GM18505 (cell line): ENCODE data around the gene BSCL2.

Experiments
- ATAC-seq: cut with Tn5 transposase; IDR thresholded peaks from one replicate; pipeline ENCODE4 v1.9.1; 2021; ENCODE audit not compliant: unreplicated experiment
- POLR2A ChIP-seq: IDR thresholded peaks from 4 replicates; pipeline ENCODE4 v1.6.1; 2011; ENCODE audit warnings: borderline replicate concordance; ENCODE audit not compliant: insufficient read depth, insufficient read length; ENCODE audit errors: extremely low read depth

The BSCL2 gene

DNA sequence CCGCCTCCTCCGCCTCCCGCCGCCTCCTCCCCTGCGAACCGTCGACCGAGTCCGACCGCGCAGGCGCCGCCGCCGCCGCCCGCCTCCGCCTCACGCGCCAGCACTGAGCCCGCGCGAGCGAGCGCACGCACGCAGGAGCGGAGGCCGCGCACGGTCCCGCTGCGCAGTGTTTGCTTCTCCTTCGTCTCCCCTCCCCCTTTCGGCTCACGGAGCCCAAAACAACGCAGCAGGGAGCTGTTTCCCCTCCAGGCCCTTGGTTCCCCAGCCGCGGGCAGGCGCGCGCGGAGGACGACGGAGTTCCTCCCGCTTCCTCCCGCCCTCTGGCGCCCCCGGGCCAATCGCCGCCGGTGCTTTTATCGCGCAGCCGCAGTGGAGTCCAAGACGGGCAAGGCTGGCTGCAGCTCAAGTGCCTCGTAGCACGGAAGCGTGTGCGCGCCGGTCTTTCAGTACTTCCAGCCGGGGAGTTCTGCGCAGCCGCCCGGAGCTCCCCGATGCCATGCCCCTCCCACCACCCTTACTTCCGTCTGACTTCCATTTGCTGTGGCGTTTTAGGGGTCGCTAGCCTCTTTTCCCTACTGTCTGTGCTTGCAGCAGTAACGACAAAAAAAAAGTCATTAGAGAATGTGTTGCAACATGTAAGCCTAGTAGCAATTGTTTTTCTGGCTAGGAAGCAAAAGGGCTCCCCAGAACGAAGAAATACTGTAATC, 20.1 kb upstream of the BSCL2 start, which contains the start of gene HNRNPUL2:
TSS of gene HNRNPUL2 (minus strand) at position 293 of the 707 bp plus-strand sequence. CDS start 301 bp downstream, outside the sequence.
- TF ChIP-seq POLR2A = peak; percentile 98
- peak; percentile 61 for ATAC-seq

GRCh38 chr11:62726915-62727164, 19.6 kb upstream of the BSCL2 start:
- TF ChIP-seq POLR2A = no peak
- no peak for ATAC-seq

- TF ChIP-seq POLR2A = no peak
- peak; percentile 1 for ATAC-seq
These were observed 19.1 kb upstream of the BSCL2 start for GRCh38 chr11:62726156-62726914.

GRCh38 chr11:62725646-62726045, 18.4 kb upstream of the BSCL2 start:
- no peak for TF ChIP-seq POLR2A
- ATAC-seq = no peak

DNA sequence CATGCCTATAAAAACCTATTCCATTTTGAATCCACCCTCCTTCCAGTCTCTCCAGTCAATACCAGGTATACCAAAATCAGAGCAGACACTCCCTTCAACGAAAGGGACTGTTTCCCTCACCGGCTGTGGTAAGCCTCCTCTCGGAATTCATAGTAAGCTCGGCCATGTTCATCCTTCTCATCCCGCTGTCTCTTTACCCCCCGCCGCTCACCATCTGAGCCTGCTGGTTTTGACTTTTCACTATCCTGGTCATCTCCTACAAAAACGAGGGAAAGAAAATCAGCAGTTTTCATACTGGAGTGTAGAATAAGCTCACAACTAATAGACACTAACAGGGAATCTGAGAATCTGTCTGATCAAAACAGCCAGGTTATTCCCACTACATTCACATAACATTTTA, 16.9 kb upstream of the BSCL2 start:
- ATAC-seq = no peak
- no peak for TF ChIP-seq POLR2A

DNA sequence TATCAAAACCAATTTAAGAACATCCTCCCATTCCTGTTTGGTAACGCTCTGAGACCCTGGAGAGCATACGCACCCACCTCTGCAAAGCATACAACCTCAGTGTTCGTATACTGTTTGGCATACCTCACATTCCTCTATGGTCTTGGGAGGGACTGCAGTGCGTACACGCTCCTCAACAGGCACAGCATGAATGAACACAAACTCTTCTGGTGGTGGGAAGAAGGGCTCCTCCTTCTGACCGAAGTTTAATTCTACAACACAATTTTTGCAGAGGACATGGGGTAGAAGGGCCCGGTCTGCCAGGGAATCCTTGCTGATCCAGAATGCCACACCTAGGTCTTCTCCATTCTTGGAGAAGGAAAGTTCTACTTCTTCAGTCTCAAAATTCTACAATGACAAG, 14.8 kb upstream of the BSCL2 start:
- no peak for ATAC-seq
- no peak for TF ChIP-seq POLR2A

- ATAC-seq = no peak
- TF ChIP-seq POLR2A = no peak
These were observed 12.2 kb upstream of the BSCL2 start for GRCh38 chr11:62719302-62719978.

DNA sequence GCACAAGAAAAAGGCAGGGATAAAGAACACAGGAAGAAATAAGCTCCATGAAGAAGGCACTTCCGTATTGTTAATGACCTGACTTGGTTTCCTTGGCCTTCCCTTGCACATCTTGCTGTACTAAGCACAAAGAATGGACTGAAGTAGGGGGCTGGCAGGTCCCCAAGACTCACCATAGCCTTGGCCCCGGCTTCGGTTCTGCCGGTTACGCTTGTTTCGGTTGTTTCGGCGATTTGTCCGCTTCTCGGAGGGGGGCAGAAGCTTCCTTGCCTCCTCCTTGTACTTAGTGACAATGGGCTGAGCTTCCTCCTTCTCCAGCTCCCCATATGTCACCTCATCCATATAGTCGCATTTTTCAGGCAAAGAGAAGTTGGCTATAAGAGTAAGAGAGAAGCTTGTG, 9.6 kb upstream of the BSCL2 start:
- no peak for ATAC-seq

DNA sequence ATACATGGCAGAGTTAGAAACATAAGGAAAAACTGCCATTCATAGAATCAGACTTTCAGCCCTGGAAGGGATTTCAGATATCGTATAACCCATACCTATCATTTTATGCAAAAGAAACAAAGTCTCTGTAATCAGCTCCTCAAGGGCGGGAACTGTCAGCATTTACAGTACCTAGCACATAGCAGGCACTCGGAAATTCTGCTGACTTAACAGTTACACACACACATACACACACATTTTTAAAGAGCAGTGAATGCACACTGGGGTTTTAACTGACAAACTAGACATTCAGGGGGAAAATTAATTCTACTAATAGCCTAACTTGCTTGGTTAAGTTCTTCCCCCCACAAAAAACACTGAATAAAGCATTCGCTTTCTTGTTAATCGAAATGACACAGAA, 9.0 kb upstream of the BSCL2 start:
- ATAC-seq = no peak
- no peak for TF ChIP-seq POLR2A

More for the DNA sequence above, 9.6 kb upstream of the BSCL2 start:
- TF ChIP-seq POLR2A = no peak

GRCh38 chr11:62715150-62716130, 8.2 kb upstream of the BSCL2 start:
- no peak for ATAC-seq

DNA sequence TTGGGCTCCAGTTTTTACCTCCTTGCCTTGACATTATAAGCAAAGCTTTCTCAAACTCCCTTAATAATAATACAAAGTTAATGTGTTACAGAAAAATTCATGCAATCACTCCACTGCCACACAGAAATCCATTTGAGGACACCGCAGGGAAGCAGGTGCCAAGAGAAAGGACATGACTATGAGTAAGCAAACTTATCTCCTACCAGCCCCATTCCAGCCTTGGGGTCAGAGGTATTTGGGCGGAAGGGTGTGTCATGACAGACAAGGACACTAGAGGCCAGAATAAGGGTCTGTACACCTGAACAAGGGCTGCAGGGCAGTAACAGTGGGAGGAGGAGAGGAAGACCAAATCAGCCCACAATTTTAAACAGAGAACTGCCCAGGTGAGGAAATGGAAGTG, 6.1 kb upstream of the BSCL2 start:
- ATAC-seq = no peak
- TF ChIP-seq POLR2A = no peak

More at GRCh38 chr11:62715150-62716130, 8.2 kb upstream of the BSCL2 start:
- TF ChIP-seq POLR2A = no peak

- no peak for ATAC-seq
- TF ChIP-seq POLR2A = no peak
These were observed 5.6 kb upstream of the BSCL2 start for GRCh38 chr11:62712861-62713260.

DNA sequence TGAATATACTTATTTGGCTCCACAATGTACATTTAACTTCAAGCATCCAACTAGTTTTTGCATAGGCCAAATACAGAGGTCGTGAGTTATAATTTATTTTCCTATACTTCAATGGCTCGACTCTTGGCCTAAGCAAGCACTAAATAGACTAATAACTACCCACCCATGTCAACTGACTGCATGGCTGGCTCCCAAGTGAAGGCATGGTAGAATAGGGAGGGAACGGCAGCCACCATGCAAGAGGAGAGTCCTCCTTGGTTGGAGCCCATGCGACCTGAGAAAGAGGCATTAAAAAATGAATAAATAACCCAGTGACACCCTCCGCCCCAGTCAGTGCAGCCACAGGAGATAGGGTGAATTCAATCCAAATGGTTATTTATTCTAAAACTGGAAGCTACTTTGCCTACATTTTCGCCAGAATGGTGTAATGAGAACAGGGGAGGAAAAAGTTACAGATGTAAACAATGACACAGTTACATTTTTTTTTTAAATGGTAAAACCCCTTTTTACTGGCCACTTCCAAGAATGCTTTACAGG, 5.1 kb upstream of the BSCL2 start:
- ATAC-seq = no peak
- no peak for TF ChIP-seq POLR2A

- no peak for TF ChIP-seq POLR2A
- ATAC-seq = no peak
These were observed 2.7 kb upstream of the BSCL2 start for GRCh38 chr11:62710001-62710345.
